ENCODE results near the gene DUSP12.

Gene DUSP12

DNA sequence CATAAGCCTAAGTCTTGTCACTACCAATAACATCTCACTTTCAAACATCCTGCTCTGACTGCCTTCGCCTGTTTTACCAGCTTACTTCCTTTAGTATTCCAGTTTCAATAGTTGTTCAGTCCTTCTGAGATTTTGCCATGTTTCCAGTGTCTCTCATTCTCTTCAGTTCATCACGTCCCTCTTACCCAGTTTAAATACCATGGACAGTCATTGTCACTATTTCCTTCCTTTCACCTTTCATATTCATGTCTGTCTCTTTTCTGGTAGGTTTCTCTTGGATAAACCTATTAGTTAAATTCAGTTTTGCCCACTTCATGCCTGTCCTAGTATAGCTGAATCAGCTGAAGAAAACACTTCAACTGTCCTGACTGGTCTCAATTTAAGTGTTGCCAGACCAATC is 22.4 kb downstream of the DUSP12 start:
- DNase-seq: no peak

DNA sequence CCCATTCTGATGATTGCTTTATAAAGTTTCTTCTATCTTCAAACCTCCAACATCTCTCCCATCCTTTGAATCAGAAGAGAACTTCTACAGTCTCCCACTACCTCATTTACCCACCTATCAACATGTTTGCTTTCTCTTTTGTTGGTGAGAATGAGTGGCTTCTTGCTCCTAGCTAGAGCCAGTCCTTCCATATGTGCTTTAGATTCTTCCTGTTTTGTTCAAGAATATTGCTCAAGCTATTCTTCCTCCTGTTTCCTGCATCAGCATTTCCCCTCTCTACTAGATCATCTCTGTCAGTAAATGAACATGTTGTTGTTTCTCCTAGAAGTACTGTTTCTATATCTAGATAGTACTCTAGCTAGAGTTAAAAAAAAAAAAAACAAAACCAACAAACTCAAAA is 22.8 kb downstream of the DUSP12 start:
- no peak for DNase-seq

DNA sequence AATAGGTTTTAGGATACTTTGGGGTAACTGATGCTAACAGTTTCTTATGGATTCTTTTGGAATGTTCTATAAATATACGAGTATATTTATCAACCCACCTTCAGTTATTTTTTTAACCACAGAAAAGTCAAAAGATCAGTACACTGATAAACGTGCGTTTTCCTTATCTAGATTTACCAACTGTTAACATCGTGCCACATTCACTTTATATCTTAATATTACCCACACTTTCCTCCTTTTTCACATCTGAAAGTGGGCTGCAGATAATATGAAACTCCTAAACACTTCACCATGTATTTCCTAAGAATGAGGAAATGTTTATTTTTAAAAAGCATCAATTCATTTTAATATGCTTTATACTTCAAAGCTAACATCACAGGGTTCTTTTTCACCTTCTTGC is 24.2 kb downstream of the DUSP12 start:
- DNase-seq: no peak

DNA sequence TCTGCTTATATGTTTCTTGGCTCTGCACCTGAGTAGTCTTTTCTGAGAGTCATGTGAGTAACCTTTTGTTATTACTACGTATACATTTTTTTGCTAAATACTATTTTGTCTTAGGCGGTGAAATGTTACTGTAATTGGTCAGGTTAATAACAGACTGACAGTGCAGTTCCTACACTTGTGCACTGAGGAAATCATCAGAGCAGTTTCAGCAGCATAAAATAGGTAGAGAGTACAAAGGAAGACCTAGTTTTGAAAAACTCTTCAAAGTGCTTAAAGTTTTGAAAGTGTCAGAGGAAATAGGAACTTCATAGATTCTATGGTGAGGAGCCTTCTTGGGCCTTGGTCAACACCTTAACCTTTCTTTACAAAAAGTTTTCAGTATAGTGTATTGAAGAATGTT is 27.7 kb downstream of the DUSP12 start:
- DNase-seq: no peak

DNA sequence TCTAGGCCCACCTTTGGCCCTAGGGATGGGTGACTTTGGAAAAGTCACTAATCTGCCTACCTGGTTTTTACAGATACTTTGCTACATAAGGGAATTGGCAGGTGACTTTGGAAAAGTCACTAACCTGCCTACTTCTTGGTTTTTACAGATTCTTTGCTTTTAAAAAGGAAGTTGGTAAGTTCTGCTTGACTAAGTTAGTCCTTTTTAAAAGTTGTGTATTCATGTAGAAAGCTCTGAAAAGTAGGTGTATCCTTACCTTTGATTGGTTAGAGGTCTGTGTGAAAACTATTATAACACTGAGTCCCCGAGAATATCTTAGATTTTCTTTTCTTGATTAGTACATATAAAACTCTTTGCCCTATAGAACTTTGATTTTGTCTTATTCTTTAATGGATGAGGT is 28.9 kb downstream of the DUSP12 start:
- no peak for DNase-seq

DNA sequence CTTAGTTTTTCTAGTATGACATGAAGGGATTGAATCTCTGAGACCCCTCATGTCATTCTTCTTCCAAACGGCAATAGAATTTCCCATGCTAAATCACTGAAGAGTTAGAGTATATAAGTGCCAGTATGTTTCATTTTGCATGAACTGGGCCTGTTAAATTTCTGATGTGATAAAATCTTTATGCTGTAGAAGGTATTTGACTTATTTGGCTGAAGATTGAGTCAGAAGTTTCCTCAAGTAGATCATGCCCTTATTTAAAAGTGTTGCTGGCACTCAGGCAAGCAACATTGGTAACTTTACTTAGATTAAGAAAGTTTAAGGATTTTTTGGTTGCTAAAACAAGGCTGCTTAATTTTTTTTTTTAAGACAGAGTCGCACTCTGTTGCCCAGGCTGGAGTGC is 29.8 kb downstream of the DUSP12 start:
- DNase-seq: no peak

DNA sequence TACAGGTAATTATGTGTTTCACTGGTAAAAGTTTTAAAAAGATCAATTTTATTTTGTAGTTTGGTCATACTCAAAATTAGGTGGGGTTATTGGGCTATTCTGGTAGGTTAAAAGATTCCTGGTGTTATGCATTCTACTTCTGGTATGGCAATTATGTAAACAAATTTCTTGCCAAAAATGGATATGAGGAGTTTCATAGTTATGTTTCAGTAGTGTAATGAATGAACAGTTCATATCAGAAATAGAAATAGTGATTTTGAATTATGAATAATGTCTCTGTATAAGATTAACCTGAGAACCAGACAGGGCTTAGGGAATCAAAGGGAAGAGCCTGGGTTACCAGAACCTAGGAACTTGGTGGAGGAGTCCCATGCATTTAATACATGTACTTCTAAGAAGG is 32.4 kb downstream of the DUSP12 start:
- DNase-seq: no peak

DNA sequence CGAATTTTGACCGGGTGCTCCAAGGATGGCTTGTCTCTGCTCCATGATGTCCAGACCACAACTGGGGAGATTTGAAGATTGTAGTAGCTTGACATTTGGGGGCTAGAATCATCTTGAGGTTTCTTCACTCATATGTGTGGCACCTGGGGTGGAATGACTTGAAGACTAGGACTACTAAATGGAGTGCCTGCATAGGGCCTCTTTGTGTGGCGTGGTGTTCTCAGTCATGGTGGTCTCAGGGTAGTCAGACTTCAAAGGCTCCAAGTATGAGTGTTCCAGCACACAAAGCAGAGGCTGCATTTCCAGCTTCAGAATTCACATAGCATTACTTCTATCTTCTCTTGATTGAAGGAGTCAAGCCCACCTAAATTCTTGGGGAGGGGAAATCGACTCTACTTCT is 33.3 kb downstream of the DUSP12 start:
- DNase-seq: no peak

DNA sequence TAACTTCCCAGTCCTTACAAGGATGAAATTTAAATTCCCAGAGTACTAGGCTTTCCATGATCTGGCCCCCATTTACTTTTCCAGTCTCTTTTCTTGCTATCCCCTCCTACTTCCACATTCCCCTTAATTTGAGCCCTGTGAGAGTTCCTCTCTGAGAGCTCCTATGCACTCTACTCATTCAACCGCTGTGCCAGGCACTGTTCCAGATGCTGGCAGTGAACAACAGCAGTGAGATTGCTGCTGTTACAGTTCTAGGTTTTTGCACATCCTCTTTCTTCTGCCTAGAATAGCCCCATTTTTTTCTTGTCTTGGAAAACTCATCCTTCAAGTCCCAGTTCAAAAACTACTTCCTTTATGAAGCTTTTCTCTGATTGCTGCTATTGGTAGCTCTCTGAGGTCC is 35.4 kb downstream of the DUSP12 start:
- DNase-seq: no peak

DNA sequence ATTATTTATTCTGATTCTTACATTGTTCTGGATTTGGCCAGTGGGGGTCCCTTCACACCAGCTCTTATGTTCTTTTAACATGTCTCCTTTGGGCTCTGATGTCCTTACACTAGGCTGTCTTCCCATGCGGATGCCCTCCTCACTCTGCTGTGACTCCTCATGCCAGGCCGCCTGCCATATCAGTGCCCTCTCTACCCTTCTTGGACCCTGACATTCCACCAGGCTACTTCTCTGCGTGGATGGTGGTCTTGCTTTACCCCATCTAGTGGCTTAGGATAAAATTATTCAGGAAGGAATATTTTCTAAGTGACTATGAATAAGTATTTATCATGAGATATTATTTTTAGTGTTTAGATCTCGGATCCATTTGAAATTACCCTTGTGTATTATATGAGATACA is 37.8 kb downstream of the DUSP12 start:
- DNase-seq: no peak

DNA sequence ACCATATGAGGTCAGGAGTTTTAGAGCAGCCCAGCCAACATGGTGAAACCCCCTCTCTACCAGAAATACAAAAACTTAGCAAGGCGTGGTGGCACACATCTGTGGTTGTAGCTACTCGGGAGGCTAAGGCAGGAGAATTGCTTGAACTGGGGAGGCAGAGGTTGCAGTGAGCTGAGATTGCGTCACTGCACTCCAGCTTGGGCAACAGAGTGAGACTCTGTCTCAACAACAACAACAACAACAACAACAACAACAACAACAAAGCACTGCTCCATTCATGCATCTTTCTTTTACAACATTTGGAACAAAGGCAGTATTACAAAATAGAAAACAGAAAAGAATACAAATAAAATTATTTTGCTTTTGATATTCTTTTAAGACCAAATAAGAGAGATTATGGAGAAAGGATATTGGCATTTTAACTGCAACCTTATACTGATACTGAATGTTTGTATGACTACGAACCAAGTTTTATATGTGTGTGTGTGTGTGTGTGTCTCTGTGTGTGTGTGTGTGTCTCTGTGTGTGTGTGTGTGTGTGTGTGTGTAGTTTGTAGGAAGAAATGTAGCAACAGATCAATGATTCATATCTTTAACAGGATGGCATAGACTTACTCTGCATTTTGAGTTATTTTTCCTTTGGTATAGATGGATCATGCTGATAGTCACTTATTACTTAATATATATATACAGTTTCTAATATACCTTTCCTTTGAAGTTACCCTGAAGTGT is 41.2 kb downstream of the DUSP12 start:
- DNase-seq: no peak

DNA sequence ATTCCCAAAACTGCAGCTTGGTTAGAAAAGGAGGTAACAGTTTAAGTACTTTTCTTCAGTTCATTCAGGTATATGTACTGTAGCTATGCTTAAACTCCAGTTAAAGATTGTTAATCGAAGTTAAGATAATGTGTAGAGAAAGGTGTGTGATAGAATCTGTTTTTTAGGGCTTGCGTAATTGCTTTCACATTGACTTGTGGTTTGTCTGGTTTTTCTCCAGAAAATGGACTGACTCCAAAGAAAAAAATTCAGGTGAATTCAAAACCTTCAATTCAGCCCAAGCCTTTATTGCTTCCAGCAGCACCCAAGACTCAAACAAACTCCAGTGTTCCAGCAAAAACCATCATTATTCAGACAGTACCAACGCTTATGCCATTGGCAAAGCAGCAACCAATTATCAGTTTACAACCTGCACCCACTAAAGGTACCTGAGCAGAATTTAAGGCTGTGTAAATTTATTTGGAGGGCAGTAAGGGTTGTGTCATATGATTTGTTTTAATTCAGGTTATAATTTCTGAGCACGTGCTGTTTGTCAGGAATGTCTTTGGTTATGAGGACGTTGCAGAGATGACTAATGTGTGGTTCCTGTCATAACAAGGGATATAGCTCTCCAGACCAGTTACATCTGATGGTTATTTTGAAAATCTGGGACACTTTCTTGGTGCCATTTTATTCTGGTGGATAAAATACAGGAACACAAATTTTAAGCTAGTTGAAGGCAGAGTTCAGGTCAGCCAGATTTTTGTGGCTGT is 42.5 kb downstream of the DUSP12 start:
- DNase-seq: no peak

DNA sequence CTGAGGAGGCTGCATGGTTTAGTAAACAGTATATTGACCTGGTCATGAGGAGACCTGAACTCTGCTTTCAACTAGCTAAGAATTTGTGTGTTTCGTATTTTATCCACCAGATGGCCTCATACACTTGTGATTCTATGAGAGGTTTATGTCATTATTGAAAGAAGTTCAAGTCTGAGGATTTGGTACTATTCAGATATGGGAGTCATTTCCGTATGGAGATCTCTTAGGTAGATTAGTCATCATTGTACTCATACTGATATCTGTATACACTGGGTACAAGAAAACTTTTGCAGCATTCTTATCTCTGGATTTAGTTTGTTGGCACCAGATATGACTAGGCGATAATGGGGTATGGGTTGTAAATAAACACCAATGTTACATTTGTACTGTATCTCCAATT is 43.2 kb downstream of the DUSP12 start:
- DNase-seq: no peak

DNA sequence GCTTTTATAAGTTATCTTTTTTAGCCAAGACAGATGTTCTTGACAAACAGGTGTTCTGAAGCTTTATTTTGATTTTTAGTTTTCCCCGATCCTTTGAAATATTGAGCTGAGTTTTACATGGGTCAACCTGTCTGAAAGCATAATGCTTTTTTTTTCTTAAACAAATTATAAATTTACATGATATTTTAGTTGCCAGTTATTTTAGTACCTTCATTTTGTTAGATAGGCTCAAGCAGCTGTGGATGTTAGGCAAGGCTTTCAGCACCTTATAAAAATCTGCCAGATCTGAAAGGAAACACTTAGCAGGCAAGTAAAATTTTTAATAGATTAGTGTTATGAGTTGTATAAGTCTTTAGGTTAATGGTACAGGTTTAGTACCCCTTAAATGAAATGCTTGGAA is 50.2 kb downstream of the DUSP12 start:
- no peak for DNase-seq

DNA sequence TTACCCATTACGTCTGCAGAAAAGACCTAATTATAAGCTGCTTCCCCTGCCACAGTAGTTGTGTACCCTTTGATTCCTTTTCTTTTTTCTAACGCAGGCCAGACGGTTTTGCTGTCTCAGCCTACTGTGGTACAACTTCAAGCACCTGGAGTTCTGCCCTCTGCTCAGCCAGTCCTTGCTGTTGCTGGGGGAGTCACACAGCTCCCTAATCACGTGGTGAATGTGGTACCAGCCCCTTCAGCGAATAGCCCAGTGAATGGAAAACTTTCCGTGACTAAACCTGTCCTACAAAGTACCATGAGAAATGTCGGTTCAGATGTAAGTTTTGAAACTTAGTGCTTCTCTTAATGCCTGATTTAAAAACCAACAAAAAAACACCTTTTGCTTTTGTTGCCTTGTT is 52.4 kb downstream of the DUSP12 start:
- DNase-seq: no peak

DNA sequence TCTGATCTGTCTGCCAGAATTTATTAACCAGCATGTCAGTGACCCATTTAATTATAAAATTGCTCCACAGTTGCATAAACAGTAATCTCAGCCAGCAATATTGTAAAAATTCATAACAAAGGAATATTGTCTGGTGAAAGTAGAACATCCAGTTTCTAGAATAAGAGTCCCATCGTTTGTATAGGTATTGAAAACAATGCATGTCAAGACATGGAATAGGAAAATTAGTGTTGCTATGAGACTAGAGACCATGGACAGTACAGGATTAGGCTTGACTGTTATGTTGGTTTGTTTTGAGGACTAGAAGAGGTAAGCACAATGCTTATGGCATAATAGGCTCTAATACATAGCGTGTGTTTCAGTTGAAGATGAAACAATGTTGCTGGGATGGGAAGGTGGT is 53.6 kb downstream of the DUSP12 start:
- DNase-seq: no peak

DNA sequence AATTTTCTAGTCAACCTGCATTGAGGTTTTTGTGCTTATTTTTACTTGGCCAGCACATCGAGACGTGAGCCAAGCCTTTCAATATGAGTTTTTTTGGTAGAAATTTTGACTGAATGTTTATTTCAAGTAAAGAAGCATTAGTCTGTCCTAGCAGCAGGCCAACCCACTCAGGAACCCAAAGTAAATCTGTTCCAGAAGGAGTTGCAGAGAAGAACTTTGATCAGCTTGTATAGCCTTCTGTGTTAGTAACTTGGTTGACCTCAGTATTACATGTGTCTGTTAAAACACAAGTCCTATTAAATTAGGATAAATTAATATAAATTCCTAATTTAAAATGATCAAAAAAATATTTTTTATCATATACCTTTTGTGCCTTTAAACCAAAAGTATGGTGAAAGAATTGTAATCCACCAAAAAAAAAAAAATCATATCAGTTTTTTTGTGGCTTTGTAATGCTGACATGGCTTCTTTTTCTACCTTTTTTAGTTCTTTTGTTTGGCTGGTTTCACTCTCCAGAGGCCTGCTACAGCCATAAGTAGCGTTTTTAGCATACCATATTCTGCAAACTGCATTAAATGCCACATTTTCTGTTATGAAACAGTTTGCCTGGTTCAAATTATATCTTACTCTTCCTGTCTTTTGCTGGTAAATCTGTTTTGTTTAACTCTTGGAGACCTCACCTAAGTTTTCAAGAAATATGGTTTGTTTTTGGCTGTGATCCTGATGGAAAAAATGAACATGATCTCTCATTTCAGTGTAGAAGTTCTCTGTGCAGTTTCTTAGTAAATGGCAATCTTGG is 56.0 kb downstream of the DUSP12 start:
- DNase-seq: no peak
